ENCODE measurements around the gene ADAM21. TPM values are rescaled to one million over a fixed set of nuclear protein-coding genes. Genes with fewer than 3 reads are reported as not detected.
"Not testable (repeated sequence)": the region's sequence is repeated elsewhere in the genome, so short reads cannot be mapped to it uniquely, and the experiment has no call there.

ADAM21 gene
- total and polyA plus RNA-seq, 2 donors (not counting 3 experiments of a cell fraction or from before 2014, with no cell fraction given) = 0.06 TPM; not detected in 1

DNA sequence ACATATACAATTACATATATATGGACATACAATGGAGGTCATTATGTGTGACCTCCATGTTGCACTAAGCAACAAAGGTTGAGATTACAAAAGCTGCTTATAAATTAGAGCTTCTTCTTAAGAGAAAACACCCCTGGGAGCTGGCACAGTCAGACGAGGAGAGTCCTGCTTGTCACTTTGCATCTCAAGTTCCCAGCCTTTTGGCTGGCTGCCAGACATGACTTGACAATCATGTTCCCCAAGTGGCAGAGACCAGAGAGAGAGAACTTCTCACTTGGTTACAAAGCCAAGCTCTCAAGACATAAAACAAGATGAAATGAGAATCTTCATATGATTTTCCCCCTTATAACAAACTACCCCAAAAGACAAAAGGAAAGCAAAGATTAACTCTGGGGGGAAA lies 26.6 kb upstream of the ADAM21 start:
- no peaks in the 10 kb centered on the region for H3K4me1 ChIP-seq (ENCODE audit: control insufficient read depth, extremely low read depth, insufficient read depth, low read length)
- DNase-seq (ENCODE audit: low read depth, low spot score) (no peak), FAIRE-seq (no peak)
- H3K9me1 ChIP-seq (replicated peaks; ENCODE audit: control insufficient read depth, extremely low read depth, insufficient read depth, low read length) = no peaks in the 10 kb centered on the region
- ChIA-PET POLR2A (no interaction called here), CTCF (no interaction called here)
- H3K79me2 ChIP-seq (ENCODE audit: control insufficient read depth, insufficient read depth, low read length) = no peaks in the 10 kb centered on the region
- H4K20me1 ChIP-seq (replicated peaks; ENCODE audit: control insufficient read depth, extremely low read depth, insufficient read depth, low read length) = no peaks in the 10 kb centered on the region
- no peak overlapping the region for H3K27ac ChIP-seq (ENCODE audit: insufficient read depth, low read depth, low read length)
- dilution Hi-C loops (cut with MboI; ENCODE audit: extremely low pct_ligation_motif_present, low sequenced_read_pairs) = no loop called here
- H3K9me3 ChIP-seq (replicated peaks; ENCODE audit: control insufficient read depth, insufficient read depth, low read length) = no peaks in the 10 kb centered on the region
- no peaks in the 10 kb centered on the region for H3K27me3 ChIP-seq (ENCODE audit: control insufficient read depth in 2 of 2, insufficient read depth in 2 of 2, low read length in 2 of 2)
- BruUV-seq (replicated peaks) = no TSS peak
- H2AFZ ChIP-seq (ENCODE audit: low read depth, low read length) = no peak overlapping the region
- H3K4me2 ChIP-seq (ENCODE audit: insufficient read depth, low read length) = no peak overlapping the region
- no peak overlapping the region for H3K9ac ChIP-seq (replicated peaks; ENCODE audit: extremely low read depth, insufficient read depth, low read length)
- intact Hi-C loops (cut with micrococcal nuclease) = no loop called here
- H3K36me3 ChIP-seq (ENCODE audit: control insufficient read depth in 2 of 2, extremely low read depth in 1 of 2, insufficient read depth in 2 of 2, low read length in 2 of 2) = no peaks in the 10 kb centered on the region
- TF ChIP-seq MYC (IDR thresholded peaks at IDR 0.05; ENCODE audit: low read depth, low read length) (no peak), MAX (IDR thresholded peaks at IDR 0.05; ENCODE audit: insufficient read depth, insufficient read length) (no peak), FOS (IDR thresholded peaks at IDR 0.05; ENCODE audit: borderline replicate concordance, insufficient read depth, low read length) (no peak), CTCF (IDR thresholded peaks at IDR 0.05; ENCODE audit: extremely low read depth in 1 of 2, insufficient read depth in 1 of 2, low read depth in 1 of 2, low read length in 2 of 2) (no peak), JUN (IDR thresholded peaks at IDR 0.05; ENCODE audit: borderline replicate concordance, insufficient read depth, insufficient read length, low read depth) (no peak), EZH2 (IDR thresholded peaks at IDR 0.05; ENCODE audit: borderline replicate concordance, low read depth, low read length, severe bottlenecking) (no peak), POLR2A (IDR thresholded peaks at IDR 0.05; ENCODE audit: low read depth, low read length) (no peak), GATA2 (IDR thresholded peaks at IDR 0.05; ENCODE audit: insufficient read depth, insufficient read length, low read depth, low read length) (no peak), POLR2AphosphoS5 (IDR thresholded peaks at IDR 0.05; ENCODE audit: insufficient read depth, low read depth, low read length) (no peak)
- no peak overlapping the region for H3K4me3 ChIP-seq (replicated peaks in 1 of 3; ENCODE audit: insufficient read depth in 1 of 3, low read depth in 1 of 3, low read length in 3 of 3)

- H3K27me3 ChIP-seq (ENCODE audit: control insufficient read depth in 2 of 2, insufficient read depth in 2 of 2, low read length in 2 of 2); H3K4me3 ChIP-seq (replicated peaks in 1 of 3; ENCODE audit: insufficient read depth in 1 of 3, low read depth in 1 of 3, low read length in 3 of 3); H3K27ac ChIP-seq (ENCODE audit: insufficient read depth, low read depth, low read length); CTCF ChIA-PET; dilution Hi-C loops (cut with MboI; ENCODE audit: extremely low pct_ligation_motif_present, low sequenced_read_pairs); H3K9me3 ChIP-seq (replicated peaks; ENCODE audit: control insufficient read depth, insufficient read depth, low read length); BruUV-seq (replicated peaks); H2AFZ ChIP-seq (ENCODE audit: low read depth, low read length); H3K9me1 ChIP-seq (replicated peaks; ENCODE audit: control insufficient read depth, extremely low read depth, insufficient read depth, low read length); DNase-seq (ENCODE audit: low read depth, low spot score); H3K4me1 ChIP-seq (ENCODE audit: control insufficient read depth, extremely low read depth, insufficient read depth, low read length); intact Hi-C loops (cut with micrococcal nuclease); H4K20me1 ChIP-seq (replicated peaks; ENCODE audit: control insufficient read depth, extremely low read depth, insufficient read depth, low read length); H3K4me2 ChIP-seq (ENCODE audit: insufficient read depth, low read length); H3K79me2 ChIP-seq (ENCODE audit: control insufficient read depth, insufficient read depth, low read length); FAIRE-seq; H3K36me3 ChIP-seq (ENCODE audit: control insufficient read depth in 2 of 2, extremely low read depth in 1 of 2, insufficient read depth in 2 of 2, low read length in 2 of 2); POLR2A ChIA-PET; H3K9ac ChIP-seq (replicated peaks; ENCODE audit: extremely low read depth, insufficient read depth, low read length): not testable (repeated sequence)
These were observed 25.4 kb upstream of the ADAM21 start for GRCh38 chr14:70426555-70426954.

Measured in endothelial cell of umbilical vein (primary cell).